T-helper 2 cell (primary cell): ENCODE results near the gene RTN4RL2.
"Not testable (repeated sequence)": the region's sequence is repeated elsewhere in the genome, so short reads cannot be mapped to it uniquely, and the experiment has no call there.

Experiments
- DNase-seq, 5 experiments: peaks; one replicate each; pipeline versions ENCODE4 v3.0.0 to v3.0.0-alpha.2; 2012 to 2022

RTN4RL2 gene

GRCh38 chr11:57434640-57435546, 25.4 kb upstream of the RTN4RL2 start:
- DNase-seq, result no peak

- no peak for DNase-seq
Measured at GRCh38 chr11:57436031-57436430, 24.3 kb upstream of the RTN4RL2 start.

DNA sequence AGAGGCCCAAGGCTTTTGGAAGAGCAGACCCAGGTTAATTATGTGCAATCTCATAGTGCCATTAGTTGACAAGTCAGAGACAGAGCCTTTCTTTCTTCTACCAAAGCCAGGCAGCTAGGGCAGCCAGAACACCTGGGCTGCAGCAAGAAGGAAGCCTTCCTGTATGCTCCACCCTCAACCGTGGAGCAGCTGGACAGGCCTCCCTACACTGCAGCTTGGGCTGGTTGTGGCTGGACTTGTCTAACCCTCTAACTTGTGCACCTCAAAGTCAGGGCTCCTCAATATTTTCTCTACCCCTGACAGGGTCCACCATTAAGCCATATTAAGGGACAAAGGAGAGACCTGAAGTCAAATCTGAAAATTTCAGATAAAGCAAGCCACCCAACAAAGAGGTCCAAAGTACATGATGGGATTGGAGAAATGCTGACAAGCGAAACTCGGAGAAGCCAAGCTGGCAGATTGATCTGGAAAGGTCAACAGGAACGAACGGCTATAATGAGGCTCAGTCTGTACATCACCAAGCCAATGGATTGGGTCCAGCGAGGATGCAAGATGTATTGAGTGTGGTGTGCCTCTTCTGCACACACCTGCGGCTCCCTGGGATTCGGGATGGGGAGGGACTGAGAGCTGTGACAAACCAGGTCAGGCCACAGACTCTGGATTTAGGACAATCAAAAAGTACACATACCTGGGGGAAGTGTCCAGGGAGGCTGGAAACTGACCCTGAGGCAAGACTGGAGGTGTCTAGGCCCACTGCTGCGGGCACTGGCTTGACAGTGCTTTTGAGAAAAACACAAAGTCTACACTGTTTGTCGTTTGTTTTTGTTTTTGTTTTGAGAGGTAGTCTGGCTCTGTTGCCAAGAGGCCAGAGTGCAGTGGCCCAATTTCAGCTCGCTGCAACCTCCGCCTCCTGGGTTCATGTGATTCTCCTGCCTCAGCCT, 21.7 kb upstream of the RTN4RL2 start:
- no peak for DNase-seq

DNA sequence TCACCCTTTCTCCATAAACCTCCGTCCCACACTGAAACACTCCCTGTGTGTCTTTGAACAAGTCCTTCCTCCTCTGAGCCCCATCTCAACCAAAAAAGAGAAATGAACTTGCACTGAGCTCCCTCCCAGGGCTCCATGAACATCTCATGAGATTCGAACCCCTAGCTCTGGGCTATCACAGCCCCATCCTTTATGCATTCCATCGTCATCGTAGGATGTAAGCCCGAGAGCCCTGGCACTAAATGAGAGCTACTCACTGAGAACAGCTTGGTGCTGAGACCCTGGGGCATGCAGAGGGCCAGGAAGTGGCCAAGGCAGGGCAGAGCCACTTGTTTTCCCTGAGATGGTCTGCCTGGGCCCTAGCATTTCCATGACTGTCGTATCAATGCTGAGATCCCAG, 20.5 kb upstream of the RTN4RL2 start:
- DNase-seq, result no peak

GRCh38 chr11:57440744-57441414, 19.4 kb upstream of the RTN4RL2 start:
- no peak for DNase-seq

DNA sequence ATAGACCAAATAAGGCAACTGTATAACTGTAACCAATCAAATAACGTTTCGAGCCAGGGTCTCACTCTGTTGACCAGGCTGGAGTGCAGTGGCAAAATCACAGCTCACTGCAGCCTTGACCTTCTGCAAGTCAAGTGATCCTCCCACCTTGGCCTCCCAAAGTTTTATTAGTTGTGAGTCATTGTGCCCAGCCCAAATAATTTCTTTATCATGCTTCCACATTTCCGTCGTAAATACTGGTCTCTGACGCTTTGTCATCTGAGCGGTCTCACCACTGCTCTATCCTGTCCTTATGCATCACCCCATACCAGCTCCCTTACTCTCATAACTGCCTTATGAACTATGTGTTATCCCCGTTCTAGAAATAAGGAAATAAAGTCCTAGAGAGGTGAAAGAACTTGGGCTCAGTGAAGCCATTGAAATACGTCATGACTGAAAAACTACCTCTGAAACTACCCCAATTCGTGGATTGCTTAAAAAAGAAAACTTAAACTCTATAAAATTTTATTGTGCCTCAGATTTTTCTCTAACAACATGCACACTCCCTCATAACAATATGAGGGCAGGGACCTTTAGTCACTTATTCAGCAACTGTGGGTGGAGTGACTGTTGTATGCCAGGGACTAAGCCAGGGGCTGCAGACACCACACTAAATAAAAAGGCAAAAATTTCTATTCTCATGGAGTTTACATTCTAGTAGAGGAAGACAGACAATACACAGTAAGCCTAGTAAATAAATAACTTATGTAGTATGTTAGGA, 15.8 kb upstream of the RTN4RL2 start:
- DNase-seq, result no peak

DNA sequence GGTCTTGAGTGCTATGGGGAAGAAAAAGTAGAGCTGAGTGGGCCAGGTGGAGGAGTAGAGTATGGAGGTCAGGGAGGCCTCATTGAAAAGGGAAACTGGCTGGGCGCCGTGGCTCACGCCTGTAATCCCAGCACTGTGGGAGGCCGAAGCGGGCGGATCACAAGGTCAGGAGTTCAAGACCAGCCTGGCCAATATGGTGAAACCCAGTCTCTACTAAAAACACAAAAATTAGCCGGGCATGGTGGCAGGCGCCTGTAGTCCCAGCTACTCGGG, 15.3 kb upstream of the RTN4RL2 start:
- not testable (repeated sequence) for DNase-seq

GRCh38 chr11:57446055-57446454, 14.3 kb upstream of the RTN4RL2 start:
- DNase-seq, result no peak

- DNase-seq, result no peak
Measured at GRCh38 chr11:57453543-57454177, 6.7 kb upstream of the RTN4RL2 start.

DNA sequence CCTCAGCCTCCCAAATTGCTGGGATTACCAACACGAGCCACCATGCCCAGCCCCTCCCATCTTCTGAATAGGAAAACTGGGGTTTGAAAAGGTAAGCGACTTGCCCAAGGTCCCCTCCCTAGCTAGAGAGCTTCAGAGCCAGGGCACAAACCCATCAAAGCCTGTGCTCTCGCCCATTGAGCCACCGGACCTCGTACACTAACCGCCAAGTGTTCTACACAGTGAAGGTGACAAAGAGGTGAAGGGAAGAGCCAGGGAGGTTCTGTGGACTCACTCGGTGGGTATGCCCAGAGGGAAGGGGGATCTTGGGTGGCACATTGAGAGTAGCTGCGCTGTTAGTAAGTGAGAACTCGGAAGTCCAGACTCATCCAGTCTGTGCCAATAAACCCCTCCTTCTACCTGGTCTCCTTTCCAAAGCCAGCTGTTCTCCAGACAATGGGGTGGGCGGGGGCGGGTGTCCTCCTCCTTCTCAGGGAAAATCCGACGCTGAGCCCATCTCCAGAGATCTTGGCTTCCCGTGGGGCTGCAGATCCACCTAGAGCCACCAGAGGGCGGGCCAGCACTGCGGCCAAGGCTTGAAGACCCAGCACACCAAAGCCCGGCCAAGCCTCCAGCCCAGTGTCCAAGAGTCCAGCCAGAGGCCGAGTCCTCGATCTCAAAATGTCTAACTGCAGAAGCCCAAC, 3.2 kb upstream of the RTN4RL2 start:
- DNase-seq, result peak; percentile 42 to 65 (median 52)

- no peak for DNase-seq
Measured at GRCh38 chr11:57457643-57458023, 2.7 kb upstream of the RTN4RL2 start.

DNA sequence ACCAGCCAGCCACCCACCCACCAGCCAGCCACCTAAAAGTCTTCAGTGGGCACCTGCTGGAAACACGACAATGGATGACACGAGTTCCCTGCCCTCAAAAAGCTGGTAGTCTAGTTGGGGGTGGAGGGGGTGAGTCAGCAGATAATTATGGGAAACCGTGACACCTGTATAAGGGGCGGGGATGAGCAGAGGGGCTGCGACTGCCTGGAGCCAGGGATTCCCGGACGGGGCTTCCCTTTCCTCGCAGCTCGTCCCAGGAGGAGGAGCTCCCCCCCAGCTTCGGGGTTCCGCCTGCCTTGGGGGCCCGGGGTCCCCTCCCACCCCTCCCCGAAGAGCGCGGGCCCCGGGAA, 2.3 kb upstream of the RTN4RL2 start:
- DNase-seq, result no peak

- peak in 2 of 5 experiments; percentile 32 to 50 for DNase-seq
Measured at GRCh38 chr11:57458410-57459163, 1.7 kb upstream of the RTN4RL2 start.

GRCh38 chr11:57459164-57460021, 935 bp upstream of the RTN4RL2 start:
- peak in 1 of 5 experiments; percentile 45 for DNase-seq

GRCh38 chr11:57460758-57461749, 726 bp downstream of the RTN4RL2 start:
- no peak for DNase-seq

- DNase-seq, result no peak
Measured at GRCh38 chr11:57461841-57462489, 1.6 kb downstream of the RTN4RL2 start.

GRCh38 chr11:57462597-57462996, 2.3 kb downstream of the RTN4RL2 start:
- DNase-seq, result no peak
